ENCODE data around the gene BCKDK. TPM values are rescaled to one million over a fixed set of nuclear protein-coding genes. Genes with fewer than 3 reads are reported as not detected.
"Not testable (repeated sequence)": the region's sequence is repeated elsewhere in the genome, so short reads cannot be mapped to it uniquely, and the experiment has no call there.

Gene BCKDK
- total RNA-seq, 1 donor from 2014 or later, result 85.8 TPM

DNA sequence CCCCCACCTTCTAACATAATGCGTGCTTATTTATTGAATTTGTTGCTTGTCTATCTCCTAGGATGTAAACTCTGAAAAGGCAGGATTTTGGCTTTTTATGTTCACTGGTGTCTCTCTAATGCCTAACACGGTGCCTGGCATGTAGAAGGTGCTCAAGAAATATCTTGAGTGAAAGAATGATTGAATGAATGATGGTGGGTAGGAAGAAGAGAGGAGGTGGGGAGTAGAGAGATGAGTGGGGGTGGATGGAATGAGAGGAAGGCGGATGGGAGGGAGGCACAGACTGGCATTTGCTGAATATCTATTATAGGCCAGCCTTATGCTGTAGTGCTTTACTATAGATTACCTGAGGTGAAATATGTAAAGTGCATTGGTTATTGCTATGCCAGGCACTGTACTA is 39.4 kb downstream of the BCKDK start:
- H3K27me3 ChIP-seq, result no peaks in the 10 kb centered on the region
- H3K36me3 ChIP-seq, result no peaks in the 10 kb centered on the region
- no peak for TF ChIP-seq CTCF (IDR thresholded peaks at IDR 0.05)
- no peak overlapping the region for H3K4me3 ChIP-seq
- intact Hi-C loops (cut with DNase I), result no loop called here
- no peak for DNase-seq (ENCODE audit: low spot score in 2 of 2)
- no peak overlapping the region for H3K27ac ChIP-seq
- H3K4me1 ChIP-seq, result peaks cover 2 to 5% of the 10 kb centered on the region in 2 donors
- H3K9me3 ChIP-seq, result no peaks in the 10 kb centered on the region

DNA sequence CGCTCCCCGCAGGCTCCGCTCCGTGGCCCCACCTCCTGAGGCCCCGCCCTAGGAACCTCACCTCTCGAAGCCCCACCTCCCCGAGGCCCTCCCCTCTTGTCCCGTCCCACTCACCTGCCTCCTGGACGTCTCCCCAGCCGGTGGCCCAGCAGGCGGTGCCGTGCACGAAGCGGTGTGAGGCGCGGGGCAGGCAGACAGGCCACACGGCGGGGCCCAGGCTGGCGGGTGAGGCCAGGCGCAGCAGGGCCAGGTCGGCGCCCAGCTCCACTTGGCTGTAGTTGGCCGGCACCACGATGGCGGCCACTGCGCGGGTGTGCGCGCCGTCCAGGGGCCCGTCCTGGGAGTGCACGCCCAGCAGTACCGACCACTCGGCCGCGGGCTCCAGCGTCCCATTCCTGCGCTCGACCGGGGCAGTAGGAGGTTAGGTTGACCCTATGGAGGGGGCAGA is 40.1 kb downstream of the BCKDK start:
- Histone ChIP-seq H3K27me3 (no peaks in the 10 kb centered on the region), H3K27ac (no peak overlapping the region), H3K4me1 (no peaks in the 10 kb centered on the region), H3K9me3 (no peaks in the 10 kb centered on the region), H3K36me3 (no peaks in the 10 kb centered on the region), H3K4me3 (no peak overlapping the region)
- intact Hi-C loops (cut with DNase I), result no loop called here
- DNase-seq (ENCODE audit: low spot score in 2 of 2), result no peak
- no peak for TF ChIP-seq CTCF (IDR thresholded peaks at IDR 0.05)

DNA sequence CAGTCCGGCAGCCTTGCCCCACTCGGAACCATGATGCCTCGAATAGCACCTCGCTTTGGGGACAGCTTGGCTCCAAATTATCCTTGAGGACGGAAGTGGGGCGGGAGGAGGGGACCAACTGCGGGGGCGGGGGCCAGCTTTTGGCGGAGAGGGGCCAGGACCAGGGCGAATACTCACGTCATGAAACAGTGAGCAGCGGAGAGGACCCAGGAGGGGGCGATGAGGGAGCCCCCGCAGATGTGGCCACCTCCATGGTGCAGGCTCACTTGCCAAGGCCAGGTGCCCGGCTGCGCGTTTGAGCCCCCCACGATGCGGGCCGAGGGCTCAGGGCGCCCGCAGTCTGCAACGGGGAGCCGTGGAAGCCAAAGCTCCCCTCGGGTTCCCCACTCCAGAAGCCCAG is 40.7 kb downstream of the BCKDK start:
- H3K36me3 ChIP-seq, result no peaks in the 10 kb centered on the region
- no peak overlapping the region for H3K27ac ChIP-seq
- H3K9me3 ChIP-seq, result no peaks in the 10 kb centered on the region
- H3K4me3 ChIP-seq, result no peak overlapping the region
- intact Hi-C loops (cut with DNase I), result no loop called here
- no peaks in the 10 kb centered on the region for H3K27me3 ChIP-seq
- H3K4me1 ChIP-seq, result no peaks in the 10 kb centered on the region
- no peak for TF ChIP-seq CTCF (IDR thresholded peaks at IDR 0.05)
- DNase-seq (ENCODE audit: low spot score in 2 of 2), result no peak

DNA sequence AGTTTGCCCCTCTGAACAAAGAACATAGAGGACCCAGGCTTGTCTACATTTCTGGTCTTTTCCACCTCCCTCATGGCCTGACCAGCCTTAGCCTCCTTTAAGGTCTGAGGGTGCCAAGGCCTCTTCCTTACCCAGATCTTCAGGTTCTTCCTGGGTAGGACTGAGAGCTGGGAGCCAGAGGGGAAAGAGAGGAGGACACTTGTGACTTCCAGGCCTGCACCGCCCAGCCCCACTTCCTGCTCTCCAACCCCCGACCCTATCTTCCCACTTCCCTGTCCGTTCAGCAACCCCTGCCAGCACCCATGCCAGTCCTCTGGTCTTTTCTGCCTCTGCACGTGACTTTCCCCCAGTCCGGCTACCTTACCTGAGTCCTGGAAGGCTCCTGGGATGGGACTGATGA is 41.1 kb downstream of the BCKDK start:
- no peak for TF ChIP-seq CTCF (IDR thresholded peaks at IDR 0.05)
- H3K36me3 ChIP-seq, result no peaks in the 10 kb centered on the region
- H3K4me1 ChIP-seq, result no peaks in the 10 kb centered on the region
- no peaks in the 10 kb centered on the region for H3K27me3 ChIP-seq
- no peaks in the 10 kb centered on the region for H3K9me3 ChIP-seq
- intact Hi-C loops (cut with DNase I), result no loop called here
- no peak for DNase-seq (ENCODE audit: low spot score in 2 of 2)
- H3K4me3 ChIP-seq, result no peak overlapping the region
- H3K27ac ChIP-seq, result no peak overlapping the region

GRCh38 chr16:31149894-31150890 is 42.0 kb downstream of the BCKDK start, which contains the start of gene PRSS36:
Gene PRSS36, minus strand, starts transcription at chr16:31150066. Its CDS starts 31 bp downstream, at chr16:31150035.
- Histone ChIP-seq H3K4me3 (no peak within 1 kb of the TSS), H3K27me3 (no peaks in the 10 kb centered on the region), H3K27ac (no peak within 1 kb of the TSS), H3K36me3 (no peaks in the 10 kb centered on the region), H3K9me3 (no peaks in the 10 kb centered on the region), H3K4me1 (no peaks in the 10 kb centered on the region)
- DNase-seq (ENCODE audit: low spot score in 2 of 2), result no peak
- no peak for TF ChIP-seq CTCF (IDR thresholded peaks at IDR 0.05)
- intact Hi-C loops (cut with DNase I), result no loop called here

DNA sequence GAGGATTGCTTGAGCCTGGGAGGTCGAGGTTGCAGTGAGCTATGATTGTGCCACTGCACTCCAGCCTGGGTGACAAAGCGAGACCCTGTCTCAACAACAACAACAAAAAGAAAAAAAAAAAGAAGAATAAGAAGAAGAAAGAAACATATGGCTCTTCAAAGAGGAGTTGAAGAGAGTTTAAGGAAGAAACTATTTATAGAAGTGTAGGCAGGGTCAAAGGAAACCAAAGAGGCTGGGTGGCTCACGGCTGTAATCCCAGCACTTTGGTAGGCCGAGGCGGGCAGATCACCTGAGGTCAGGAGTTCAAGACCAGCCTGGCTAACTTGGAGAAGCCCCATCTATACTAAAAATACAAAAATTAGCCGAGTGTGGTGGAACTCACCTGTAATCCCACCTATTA is 42.8 kb downstream of the BCKDK start:
- H3K4me3 ChIP-seq; DNase-seq (ENCODE audit: low spot score in 2 of 2); H3K36me3 ChIP-seq; H3K27ac ChIP-seq; intact Hi-C loops (cut with DNase I); H3K9me3 ChIP-seq; H3K4me1 ChIP-seq; H3K27me3 ChIP-seq: not testable (repeated sequence)
